GM18520 (cell line): ENCODE measurements around the gene PSMB2.

Source experiments
- ATAC-seq: cut with Tn5 transposase; IDR thresholded peaks from one replicate; pipeline ENCODE4 v1.9.1; 2021; ENCODE audit not compliant: unreplicated experiment

The PSMB2 gene

GRCh38 chr1:35644204-35644603, 2.9 kb upstream of the PSMB2 start:
- no peak for ATAC-seq

GRCh38 chr1:35642471-35642955, 1.2 kb upstream of the PSMB2 start:
- ATAC-seq, result no peak

- ATAC-seq, result no peak
Observed at GRCh38 chr1:35640380-35641232, 720 bp downstream of the PSMB2 start.

- no peak for ATAC-seq
Observed at GRCh38 chr1:35637401-35637809, 3.9 kb downstream of the PSMB2 start.

- no peak for ATAC-seq
Observed at GRCh38 chr1:35633547-35633946, 7.8 kb downstream of the PSMB2 start.

- no peak for ATAC-seq
Observed at GRCh38 chr1:35631396-35631795, 9.9 kb downstream of the PSMB2 start.

- no peak for ATAC-seq
Observed at GRCh38 chr1:35629051-35629450, 12.3 kb downstream of the PSMB2 start.

- no peak for ATAC-seq
Observed at GRCh38 chr1:35623832-35624231, 17.5 kb downstream of the PSMB2 start.

- no peak for ATAC-seq
Observed at GRCh38 chr1:35622510-35623178, 18.7 kb downstream of the PSMB2 start.

- ATAC-seq, result no peak
Observed at GRCh38 chr1:35619237-35620121, 21.8 kb downstream of the PSMB2 start.

- ATAC-seq, result no peak
Observed at GRCh38 chr1:35615440-35615839, 25.9 kb downstream of the PSMB2 start.

- ATAC-seq, result no peak
Observed at GRCh38 chr1:35611655-35612054, 29.7 kb downstream of the PSMB2 start.

GRCh38 chr1:35605867-35606182, 35.5 kb downstream of the PSMB2 start:
- no peak for ATAC-seq

GRCh38 chr1:35605071-35605866, 36.1 kb downstream of the PSMB2 start:
- ATAC-seq, result no peak

GRCh38 chr1:35603941-35604340, 37.4 kb downstream of the PSMB2 start:
- no peak for ATAC-seq

- ATAC-seq, result no peak
Observed at GRCh38 chr1:35603468-35603867, 37.9 kb downstream of the PSMB2 start.

GRCh38 chr1:35600593-35600992, 40.7 kb downstream of the PSMB2 start:
- no peak for ATAC-seq

- no peak for ATAC-seq
Observed at GRCh38 chr1:35599411-35599810, 41.9 kb downstream of the PSMB2 start.

- no peak for ATAC-seq
Observed at GRCh38 chr1:35598895-35599294, 42.4 kb downstream of the PSMB2 start.

GRCh38 chr1:35597870-35598269, 43.5 kb downstream of the PSMB2 start:
- ATAC-seq, result no peak

GRCh38 chr1:35595684-35596083, 45.6 kb downstream of the PSMB2 start:
- ATAC-seq, result no peak
